SK-N-SH treated with all-trans-retinoic acid at 6 μM for 48 hours (cell line): ENCODE results near the gene SDHB.

Experiments
- ATAC-seq: fragments of 200-7000 bp; cut with Tn5 transposase; 3 replicates; pipeline ENCODE4 v1.9.1; 2020; ENCODE audit warnings: mild to moderate bottlenecking, moderate library complexity
- ARNTL ChIP-seq: fragments of 450-650 bp; formaldehyde crosslinking; IDR thresholded peaks from 2 replicates; pipeline ENCODE4 v1.5.0; 2020; ENCODE audit warnings: low read depth, mild to moderate bottlenecking, moderate library complexity, borderline replicate concordance
- BACH2 ChIP-seq: fragments of 250-450 bp; sonication (Bioruptor Pico); IDR thresholded peaks from 2 replicates; pipeline ENCODE4 v1.9.0; 2021; ENCODE audit warnings: mild to moderate bottlenecking, borderline replicate concordance
- CSDC2 ChIP-seq: fragments of 250-450 bp; sonication (Bioruptor Pico); IDR thresholded peaks from 2 replicates; pipeline ENCODE4 v1.5.0; 2020; ENCODE audit warnings: mild to moderate bottlenecking, moderate library complexity
- ESRRG ChIP-seq: fragments of 250-450 bp; sonication (Bioruptor Pico); IDR thresholded peaks from 2 replicates; pipeline ENCODE4 v1.6.1; 2021; ENCODE audit warnings: mild to moderate bottlenecking
- GLIS3 ChIP-seq: fragments of 250-450 bp; sonication (Bioruptor Pico); IDR thresholded peaks from 2 replicates; pipeline ENCODE4 v1.5.0; 2020; ENCODE audit warnings: mild to moderate bottlenecking, moderate library complexity
- ISL1 ChIP-seq: fragments of 250-450 bp; sonication (Bioruptor Pico); IDR thresholded peaks from 2 replicates; pipeline ENCODE4 v2.1.2; 2022; ENCODE audit warnings: mild to moderate bottlenecking, moderate library complexity
- OSR1 ChIP-seq: fragments of 250-450 bp; sonication (Bioruptor Pico); IDR thresholded peaks from 2 replicates; pipeline ENCODE4 v1.8.0; 2022; ENCODE audit warnings: moderate library complexity, mild to moderate bottlenecking, inconsistent platforms
- PPARA ChIP-seq: fragments of 250-450 bp; sonication (Bioruptor Pico); IDR thresholded peaks from 2 replicates; pipeline ENCODE4 v1.5.0; 2020; ENCODE audit warnings: mild to moderate bottlenecking, borderline replicate concordance
- RARB ChIP-seq: fragments of 250-450 bp; sonication (Bioruptor Pico); IDR thresholded peaks from 2 replicates; pipeline ENCODE4 v1.8.0; 2021; ENCODE audit warnings: mild to moderate bottlenecking, moderate library complexity
- SNAI2 ChIP-seq: fragments of 250-450 bp; sonication (Bioruptor Pico); IDR thresholded peaks from 2 replicates; pipeline ENCODE4 v1.5.0; 2020; ENCODE audit warnings: mild to moderate bottlenecking, moderate library complexity
- TCF4 ChIP-seq: fragments of 250-450 bp; sonication (Bioruptor Pico); IDR thresholded peaks from 2 replicates; pipeline ENCODE4 v1.8.0; 2021; ENCODE audit warnings: mild to moderate bottlenecking, moderate library complexity, borderline replicate concordance
- TOX ChIP-seq: fragments of 250-450 bp; sonication (Bioruptor Pico); IDR thresholded peaks from 2 replicates; pipeline ENCODE4 v1.8.0; 2021; ENCODE audit warnings: mild to moderate bottlenecking, moderate library complexity, borderline replicate concordance
- ZFP30 ChIP-seq: fragments of 450-650 bp; formaldehyde crosslinking; IDR thresholded peaks from 2 replicates; pipeline ENCODE4 v1.5.0; 2022; ENCODE audit warnings: mild to moderate bottlenecking, moderate library complexity
- ZNF8 ChIP-seq: fragments of 450-650 bp; formaldehyde crosslinking; IDR thresholded peaks from 2 replicates; pipeline ENCODE4 v1.5.0; 2020; ENCODE audit warnings: mild to moderate bottlenecking, moderate library complexity
- TF ChIP-seq, protein P1 (sequence below): fragments of 250-450 bp; sonication (Bioruptor Pico); IDR thresholded peaks from 2 replicates; pipeline ENCODE4 v1.5.1; 2020; ENCODE audit warnings: low read depth, mild to moderate bottlenecking, moderate library complexity
- TF ChIP-seq, protein P2 (sequence below): fragments of 250-450 bp; sonication (Bioruptor Pico); IDR thresholded peaks from 2 replicates; pipeline ENCODE4 v1.5.1; 2021; ENCODE audit warnings: mild to moderate bottlenecking, moderate library complexity
- TF ChIP-seq, protein P3 (sequence below): fragments of 250-450 bp; sonication (Bioruptor Pico); IDR thresholded peaks from 2 replicates; pipeline ENCODE4 v1.8.0; 2021; ENCODE audit warnings: low read depth, mild to moderate bottlenecking, moderate library complexity, borderline replicate concordance
- TF ChIP-seq, protein P4 (sequence below): fragments of 250-450 bp; sonication (Bioruptor Pico); IDR thresholded peaks from 2 replicates; pipeline ENCODE4 v1.5.0; 2020; ENCODE audit warnings: mild to moderate bottlenecking, moderate library complexity

Gene SDHB

DNA sequence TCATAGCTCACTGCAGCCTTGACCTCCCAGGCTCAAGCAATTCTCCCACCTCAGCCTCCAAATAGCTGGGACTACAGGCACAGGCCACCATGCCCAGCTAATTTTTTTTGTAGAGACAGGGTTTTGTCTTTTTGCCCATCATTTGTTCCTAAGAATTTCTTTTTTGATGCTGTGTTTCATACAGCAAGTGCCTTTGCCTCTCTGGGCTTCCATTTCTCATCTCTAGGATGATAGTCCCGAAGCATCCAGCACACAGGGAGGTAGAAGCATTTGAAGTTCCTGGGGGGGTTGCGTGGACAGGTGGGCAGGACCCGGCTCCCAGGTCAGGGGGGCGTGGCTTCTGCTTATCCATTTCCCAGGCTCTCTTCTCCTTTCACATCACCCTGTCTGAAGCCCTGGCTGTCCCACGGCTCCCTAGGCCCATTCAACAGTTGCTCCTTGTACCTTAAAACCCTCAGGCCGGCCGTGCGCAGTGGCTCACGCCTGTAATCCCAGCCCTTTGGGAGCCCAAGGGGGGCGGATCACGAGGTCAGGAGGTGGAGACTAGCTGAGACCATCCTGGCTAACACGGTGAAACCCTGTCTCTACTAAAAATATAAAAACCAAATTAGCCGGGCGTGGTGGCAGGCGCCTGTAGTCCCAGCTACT is 45.5 kb downstream of the SDHB start:
- ATAC-seq: no peak
- TF ChIP-seq TOX: no peak
- no peak for TF ChIP-seq GLIS3 (CRISPR knock-in tag)
- TF ChIP-seq, protein P1, sequence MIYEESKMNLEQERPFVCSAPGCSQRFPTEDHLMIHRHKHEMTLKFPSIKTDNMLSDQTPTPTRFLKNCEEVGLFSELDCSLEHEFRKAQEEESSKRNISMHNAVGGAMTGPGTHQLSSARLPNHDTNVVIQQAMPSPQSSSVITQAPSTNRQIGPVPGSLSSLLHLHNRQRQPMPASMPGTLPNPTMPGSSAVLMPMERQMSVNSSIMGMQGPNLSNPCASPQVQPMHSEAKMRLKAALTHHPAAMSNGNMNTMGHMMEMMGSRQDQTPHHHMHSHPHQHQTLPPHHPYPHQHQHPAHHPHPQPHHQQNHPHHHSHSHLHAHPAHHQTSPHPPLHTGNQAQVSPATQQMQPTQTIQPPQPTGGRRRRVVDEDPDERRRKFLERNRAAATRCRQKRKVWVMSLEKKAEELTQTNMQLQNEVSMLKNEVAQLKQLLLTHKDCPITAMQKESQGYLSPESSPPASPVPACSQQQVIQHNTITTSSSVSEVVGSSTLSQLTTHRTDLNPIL: no peak
- TF ChIP-seq, protein P2, sequence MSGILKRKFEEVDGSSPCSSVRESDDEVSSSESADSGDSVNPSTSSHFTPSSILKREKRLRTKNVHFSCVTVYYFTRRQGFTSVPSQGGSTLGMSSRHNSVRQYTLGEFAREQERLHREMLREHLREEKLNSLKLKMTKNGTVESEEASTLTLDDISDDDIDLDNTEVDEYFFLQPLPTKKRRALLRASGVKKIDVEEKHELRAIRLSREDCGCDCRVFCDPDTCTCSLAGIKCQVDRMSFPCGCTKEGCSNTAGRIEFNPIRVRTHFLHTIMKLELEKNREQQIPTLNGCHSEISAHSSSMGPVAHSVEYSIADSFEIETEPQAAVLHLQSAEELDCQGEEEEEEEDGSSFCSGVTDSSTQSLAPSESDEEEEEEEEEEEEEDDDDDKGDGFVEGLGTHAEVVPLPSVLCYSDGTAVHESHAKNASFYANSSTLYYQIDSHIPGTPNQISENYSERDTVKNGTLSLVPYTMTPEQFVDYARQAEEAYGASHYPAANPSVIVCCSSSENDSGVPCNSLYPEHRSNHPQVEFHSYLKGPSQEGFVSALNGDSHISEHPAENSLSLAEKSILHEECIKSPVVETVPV (CRISPR knock-in tag): no peak
- no peak for TF ChIP-seq ZNF8 (CRISPR knock-in tag)
- TF ChIP-seq ARNTL (CRISPR knock-in tag): no peak
- TF ChIP-seq TCF4 (CRISPR knock-in tag): no peak
- TF ChIP-seq PPARA (CRISPR knock-in tag): no peak

DNA sequence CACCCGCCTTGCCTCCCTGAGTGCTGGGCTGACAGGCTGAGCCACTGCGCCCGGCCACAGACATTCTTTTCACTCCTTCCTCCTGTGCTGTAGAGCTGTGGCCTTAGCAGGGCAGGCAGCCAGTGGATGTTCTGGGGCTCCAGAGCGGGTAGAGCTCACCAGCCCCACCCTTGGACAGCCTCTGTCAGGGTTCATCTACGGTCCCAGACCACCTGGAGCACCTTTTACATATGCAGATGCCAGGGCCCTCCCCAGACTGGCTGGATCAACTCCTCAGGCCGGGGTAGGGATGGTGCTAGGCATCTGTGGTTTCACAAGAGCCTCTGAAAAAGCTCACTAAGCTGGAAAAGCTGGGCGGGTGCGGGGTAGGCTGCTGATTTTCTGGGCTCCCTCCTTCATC is 46.7 kb downstream of the SDHB start:
- ATAC-seq: no peak
- TF ChIP-seq SNAI2 (CRISPR knock-in tag) (no peak), RARB (CRISPR knock-in tag) (no peak), OSR1 (no peak), ESRRG (CRISPR knock-in tag) (no peak), GLIS3 (CRISPR knock-in tag) (no peak), ZFP30 (CRISPR knock-in tag) (no peak), TOX (no peak)
- TF ChIP-seq, protein P3, sequence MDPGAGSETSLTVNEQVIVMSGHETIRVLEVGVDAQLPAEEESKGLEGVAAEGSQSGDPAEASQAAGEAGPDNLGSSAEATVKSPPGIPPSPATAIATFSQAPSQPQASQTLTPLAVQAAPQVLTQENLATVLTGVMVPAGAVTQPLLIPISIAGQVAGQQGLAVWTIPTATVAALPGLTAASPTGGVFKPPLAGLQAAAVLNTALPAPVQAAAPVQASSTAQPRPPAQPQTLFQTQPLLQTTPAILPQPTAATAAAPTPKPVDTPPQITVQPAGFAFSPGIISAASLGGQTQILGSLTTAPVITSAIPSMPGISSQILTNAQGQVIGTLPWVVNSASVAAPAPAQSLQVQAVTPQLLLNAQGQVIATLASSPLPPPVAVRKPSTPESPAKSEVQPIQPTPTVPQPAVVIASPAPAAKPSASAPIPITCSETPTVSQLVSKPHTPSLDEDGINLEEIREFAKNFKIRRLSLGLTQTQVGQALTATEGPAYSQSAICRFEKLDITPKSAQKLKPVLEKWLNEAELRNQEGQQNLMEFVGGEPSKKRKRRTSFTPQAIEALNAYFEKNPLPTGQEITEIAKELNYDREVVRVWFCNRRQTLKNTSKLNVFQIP (CRISPR knock-in tag): no peak
- TF ChIP-seq, protein P4, sequence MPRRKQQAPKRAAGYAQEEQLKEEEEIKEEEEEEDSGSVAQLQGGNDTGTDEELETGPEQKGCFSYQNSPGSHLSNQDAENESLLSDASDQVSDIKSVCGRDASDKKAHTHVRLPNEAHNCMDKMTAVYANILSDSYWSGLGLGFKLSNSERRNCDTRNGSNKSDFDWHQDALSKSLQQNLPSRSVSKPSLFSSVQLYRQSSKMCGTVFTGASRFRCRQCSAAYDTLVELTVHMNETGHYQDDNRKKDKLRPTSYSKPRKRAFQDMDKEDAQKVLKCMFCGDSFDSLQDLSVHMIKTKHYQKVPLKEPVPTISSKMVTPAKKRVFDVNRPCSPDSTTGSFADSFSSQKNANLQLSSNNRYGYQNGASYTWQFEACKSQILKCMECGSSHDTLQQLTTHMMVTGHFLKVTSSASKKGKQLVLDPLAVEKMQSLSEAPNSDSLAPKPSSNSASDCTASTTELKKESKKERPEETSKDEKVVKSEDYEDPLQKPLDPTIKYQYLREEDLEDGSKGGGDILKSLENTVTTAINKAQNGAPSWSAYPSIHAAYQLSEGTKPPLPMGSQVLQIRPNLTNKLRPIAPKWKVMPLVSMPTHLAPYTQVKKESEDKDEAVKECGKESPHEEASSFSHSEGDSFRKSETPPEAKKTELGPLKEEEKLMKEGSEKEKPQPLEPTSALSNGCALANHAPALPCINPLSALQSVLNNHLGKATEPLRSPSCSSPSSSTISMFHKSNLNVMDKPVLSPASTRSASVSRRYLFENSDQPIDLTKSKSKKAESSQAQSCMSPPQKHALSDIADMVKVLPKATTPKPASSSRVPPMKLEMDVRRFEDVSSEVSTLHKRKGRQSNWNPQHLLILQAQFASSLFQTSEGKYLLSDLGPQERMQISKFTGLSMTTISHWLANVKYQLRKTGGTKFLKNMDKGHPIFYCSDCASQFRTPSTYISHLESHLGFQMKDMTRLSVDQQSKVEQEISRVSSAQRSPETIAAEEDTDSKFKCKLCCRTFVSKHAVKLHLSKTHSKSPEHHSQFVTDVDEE (CRISPR knock-in tag): no peak
- TF ChIP-seq, all 23 proteins: peak for 0

DNA sequence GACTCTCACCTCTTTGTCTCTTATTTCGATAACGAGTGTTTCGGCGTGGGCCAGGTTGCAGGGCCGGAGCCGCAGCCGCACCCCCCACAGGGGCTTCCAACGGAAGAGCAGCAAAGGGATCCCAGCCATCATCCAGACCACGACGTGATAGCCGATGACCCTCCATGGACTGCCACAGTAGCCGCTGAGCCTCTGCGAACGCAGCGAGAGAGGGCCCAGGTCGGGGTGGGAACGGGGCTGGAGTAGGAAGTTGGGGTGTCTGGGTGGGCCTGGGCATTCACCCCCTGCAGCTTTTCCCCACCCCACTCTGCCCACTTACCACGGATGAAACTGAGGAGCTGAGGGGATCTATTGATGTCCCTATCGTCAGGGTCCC is 48.5 kb downstream of the SDHB start:
- TF ChIP-seq, protein P3 (CRISPR knock-in tag): no peak
- TF ChIP-seq TOX: no peak
- TF ChIP-seq TCF4 (CRISPR knock-in tag): no peak
- no peak for TF ChIP-seq ARNTL (CRISPR knock-in tag)
- TF ChIP-seq CSDC2 (CRISPR knock-in tag): no peak
- TF ChIP-seq BACH2 (CRISPR knock-in tag): no peak
- TF ChIP-seq RARB (CRISPR knock-in tag): no peak
- TF ChIP-seq ISL1 (CRISPR knock-in tag): no peak
- TF ChIP-seq, all 23 proteins: peak for 0
- no peak for ATAC-seq
